H7 (cell line): Measurements from ENCODE around the gene KDELR1. TPM values are rescaled to one million over a fixed set of nuclear protein-coding genes. Genes with fewer than 3 reads are reported as not detected.
"Not testable (repeated sequence)": the region's sequence is repeated elsewhere in the genome, so short reads cannot be mapped to it uniquely, and the experiment has no call there.

ENCODE experiments used
- DNase-seq: peaks from one replicate; pipeline ENCODE4 v3.0.0; 2012
- H3K27me3 ChIP-seq: 2 replicates; pipeline ENCODE4 v1.6.0; 2011; ENCODE audit warnings: mild to moderate bottlenecking, low read length; ENCODE audit not compliant: control insufficient read depth, insufficient read depth
- H3K36me3 ChIP-seq: replicated peaks from 2 replicates; pipeline ENCODE4 v1.5.1; 2011; ENCODE audit warnings: low read length; ENCODE audit not compliant: control insufficient read depth, insufficient read depth
- H3K4me3 ChIP-seq: 2 replicates; pipeline ENCODE4 v1.5.1; 2011; ENCODE audit warnings: low read depth, mild to moderate bottlenecking, control low read depth, low read length, moderate library complexity; ENCODE audit not compliant: insufficient read depth
- total RNA-seq: library from RNA; depleted of rRNA; stranded (reverse); fragments of >200 nt; shearing (Covaris generic); gene quantifications from 2 replicates; pipeline ENCODE4 v1.2.3, GENCODE V29; 2014

KDELR1 gene
- total RNA-seq, 1 experiment from 2014 or later: 110 TPM

- peaks cover 53% of the 10 kb centered on the region for H3K27me3 ChIP-seq
These were observed 2.4 kb upstream of the KDELR1 start, which contains the start of gene GRIN2D for GRCh38 chr19:48393559-48394330. TSS of gene GRIN2D (plus strand) at chr19:48393668. CDS start at chr19:48398393, 4,725 bp downstream.

GRCh38 chr19:48392860-48393558 is 1.7 kb upstream of the KDELR1 start:
- H3K4me3 ChIP-seq: peak overlapping the region; percentile 46
- DNase-seq: peak; percentile 49
- peaks cover 52% of the 10 kb centered on the region for H3K27me3 ChIP-seq
- peaks cover 10% of the 10 kb centered on the region for H3K36me3 ChIP-seq

More at GRCh38 chr19:48393559-48394330, 2.4 kb upstream of the KDELR1 start, which contains the start of gene GRIN2D:
- Histone ChIP-seq H3K4me3 (peak within 1 kb of the TSS; percentile 46), H3K36me3 (peaks cover 7% of the 10 kb centered on the region)
- peak; percentile 84 for DNase-seq

- Histone ChIP-seq H3K27me3 (peaks cover 42% of the 10 kb centered on the region), H3K36me3 (peaks cover 17% of the 10 kb centered on the region)
- H3K4me3 ChIP-seq, DNase-seq: not testable (repeated sequence)
These were observed 624 bp upstream of the KDELR1 start for GRCh38 chr19:48392006-48392344.

GRCh38 chr19:48390188-48391099 is 907 bp downstream of the KDELR1 start:
- Histone ChIP-seq H3K27me3 (peaks cover 26% of the 10 kb centered on the region), H3K4me3 (peak overlapping the region; percentile 96), H3K36me3 (peaks cover 26% of the 10 kb centered on the region)
- DNase-seq: peak; percentile 92

- Histone ChIP-seq H3K27me3 (no peaks in the 10 kb centered on the region), H3K36me3 (peaks cover 46% of the 10 kb centered on the region), H3K4me3 (no peak overlapping the region)
- no peak for DNase-seq
These were observed 4.4 kb downstream of the KDELR1 start for GRCh38 chr19:48386981-48387380.

- Histone ChIP-seq H3K27me3 (no peaks in the 10 kb centered on the region), H3K36me3 (peaks cover 46% of the 10 kb centered on the region), H3K4me3 (no peak overlapping the region)
- no peak for DNase-seq
These were observed 5.8 kb downstream of the KDELR1 start for GRCh38 chr19:48385461-48386087.

- Histone ChIP-seq H3K4me3 (no peak overlapping the region), H3K36me3 (peaks cover 33% of the 10 kb centered on the region), H3K27me3 (no peaks in the 10 kb centered on the region)
- DNase-seq: no peak
These were observed 9.1 kb downstream of the KDELR1 start for GRCh38 chr19:48382286-48382685.

- no peak for DNase-seq
- peaks cover 25% of the 10 kb centered on the region for H3K36me3 ChIP-seq
- no peak overlapping the region for H3K4me3 ChIP-seq
- H3K27me3 ChIP-seq: no peaks in the 10 kb centered on the region
These were observed 10.0 kb downstream of the KDELR1 start for GRCh38 chr19:48381178-48381950.

- Histone ChIP-seq H3K27me3 (no peaks in the 10 kb centered on the region), H3K4me3 (no peak overlapping the region), H3K36me3 (peaks cover 10% of the 10 kb centered on the region)
- DNase-seq: no peak
These were observed 12.3 kb downstream of the KDELR1 start for GRCh38 chr19:48379058-48379457.

- no peaks in the 10 kb centered on the region for H3K27me3 ChIP-seq
- H3K36me3 ChIP-seq: peaks cover 4% of the 10 kb centered on the region
- H3K4me3 ChIP-seq: no peak overlapping the region
- DNase-seq: no peak
These were observed 13.2 kb downstream of the KDELR1 start for GRCh38 chr19:48378194-48378570.

GRCh38 chr19:48373567-48373966 is 17.8 kb downstream of the KDELR1 start:
- no peak for DNase-seq
- H3K4me3 ChIP-seq: no peak overlapping the region
- H3K27me3 ChIP-seq: no peaks in the 10 kb centered on the region
- no peaks in the 10 kb centered on the region for H3K36me3 ChIP-seq

- Histone ChIP-seq H3K4me3 (no peak overlapping the region), H3K36me3 (no peaks in the 10 kb centered on the region), H3K27me3 (no peaks in the 10 kb centered on the region)
- no peak for DNase-seq
These were observed 18.4 kb downstream of the KDELR1 start for GRCh38 chr19:48372904-48373303.

- not testable (repeated sequence) for H3K4me3 ChIP-seq
These were observed 19.6 kb downstream of the KDELR1 start for GRCh38 chr19:48371771-48372170.

More at GRCh38 chr19:48371771-48372170, 19.6 kb downstream of the KDELR1 start:
- DNase-seq, H3K27me3 ChIP-seq, H3K36me3 ChIP-seq: not testable (repeated sequence)
